PC-3 (cell line): ENCODE data around the gene ABCA3. TPM values are rescaled to one million over a fixed set of nuclear protein-coding genes. Genes with fewer than 3 reads are reported as not detected.
A peak's percentile ranks its signal among the peaks of the same experiment; 100 is the strongest.

Experiments
- ATAC-seq: fragments of 200-7000 bp; cut with Tn5 transposase; 2 replicates; pipeline ENCODE4 v1.9.1; 2020; ENCODE audit warnings: mild to moderate bottlenecking, moderate library complexity
- BruUV-seq: library from RNA; stranded (reverse); fragments of 400-500 nt; replicated peaks from 2 replicates; lab custom pipeline; 2021; lab: Mats Ljungman, UMichigan
- CTCF ChIA-PET: fragments of 300-600 bp; sonication (Branson Sonifier 250); formaldehyde crosslinking; loops from one replicate; lab custom pipeline; 2022; ENCODE audit warnings: antibody characterized with exemption; lab: Charles Lee
- POLR2A ChIA-PET: fragments of 300-600 bp; sonication (Branson Sonifier 250); formaldehyde crosslinking; loops from one replicate; lab custom pipeline; 2022; ENCODE audit warnings: antibody characterized with exemption; ENCODE audit not compliant: unreplicated experiment; lab: Charles Lee
- DNase-seq: peaks from one replicate; pipeline ENCODE4 v3.0.0-alpha.2; 2015
- H2AFZ ChIP-seq: fragments of 300-600 bp; sonication (generic); 2 replicates; pipeline ENCODE4 v1.6.0; 2016; ENCODE audit warnings: antibody characterized with exemption, low read length
- H3F3A ChIP-seq: fragments of 300-600 bp; sonication (generic); one replicate; pipeline ENCODE4 v1.6.0; 2017; ENCODE audit warnings: antibody characterized with exemption, low read length, control low read depth, mild to moderate bottlenecking; ENCODE audit not compliant: unreplicated experiment
- H3K27ac ChIP-seq: fragments of 300-600 bp; sonication (generic); 2 replicates; pipeline ENCODE4 v1.5.1; 2016; ENCODE audit warnings: mild to moderate bottlenecking, low read length
- H3K27me3 ChIP-seq: fragments of 300-600 bp; sonication (generic); 2 replicates; pipeline ENCODE4 v1.6.1; 2016; ENCODE audit warnings: low read length, mixed read lengths
- H3K36me3 ChIP-seq: fragments of 300-600 bp; sonication (generic); 2 replicates; pipeline ENCODE4 v1.6.1; 2016; ENCODE audit warnings: low read depth, mixed run types, low read length, mixed read lengths
- H3K4me1 ChIP-seq: fragments of 300-600 bp; sonication (generic); 2 replicates; pipeline ENCODE4 v1.5.1; 2016; ENCODE audit warnings: low read length; ENCODE audit not compliant: insufficient read depth
- H3K4me2 ChIP-seq: fragments of 300-600 bp; sonication (generic); 2 replicates; pipeline ENCODE4 v1.6.0; 2016; ENCODE audit warnings: low read length
- H3K4me3 ChIP-seq: fragments of 300-600 bp; sonication (generic); 2 replicates; pipeline ENCODE4 v1.5.1; 2016; ENCODE audit warnings: mild to moderate bottlenecking, low read length, mixed read lengths
- H3K79me2 ChIP-seq: fragments of 300-600 bp; sonication (generic); 2 replicates; pipeline ENCODE4 v1.6.1; 2017; ENCODE audit warnings: low read length, mixed read lengths
- H3K9ac ChIP-seq: fragments of 300-600 bp; sonication (generic); 2 replicates; pipeline ENCODE4 v1.6.0; 2016; ENCODE audit warnings: mild to moderate bottlenecking, low read length
- H3K9me2 ChIP-seq: fragments of 300-600 bp; sonication (generic); replicated peaks from 2 replicates; pipeline ENCODE4 v1.6.1; 2016; ENCODE audit warnings: mixed run types, low read length, mixed read lengths
- H3K9me3 ChIP-seq: fragments of 300-600 bp; sonication (generic); 2 replicates; pipeline ENCODE4 v1.6.1; 2016; ENCODE audit warnings: low read length, mixed read lengths
- H4K20me1 ChIP-seq: fragments of 300-600 bp; sonication (generic); 2 replicates; pipeline ENCODE4 v1.6.1; 2016; ENCODE audit warnings: low read length, mixed read lengths
- CTCF ChIP-seq: fragments of 300-600 bp; sonication (generic); conservative IDR thresholded peaks from 2 replicates; pipeline ENCODE4 v1.5.1; 2017; ENCODE audit warnings: antibody characterized with exemption, low read depth, mild to moderate bottlenecking, low read length
- EZH2 ChIP-seq: fragments of 300-600 bp; sonication (generic); IDR thresholded peaks from one replicate; pipeline ENCODE4 v1.6.1; 2017; ENCODE audit warnings: antibody characterized with exemption, mild to moderate bottlenecking, low read length; ENCODE audit not compliant: unreplicated experiment
- EZH2phosphoT487 ChIP-seq: fragments of 300-600 bp; sonication (generic); IDR thresholded peaks from 2 replicates; pipeline ENCODE4 v1.6.1; 2018; ENCODE audit warnings: mild to moderate bottlenecking, antibody characterized with exemption, low read length, borderline replicate concordance
- intact Hi-C: fragments of 100-400 bp; cut with micrococcal nuclease; formaldehyde crosslinking; loops from 2 replicates; pipeline ENCODE4 v1.9.0; 2023
- total RNA-seq: library from RNA; depleted of rRNA; stranded (reverse); fragments of >200 nt; gene quantifications from 2 replicates; pipeline ENCODE4 v1.2.3, GENCODE V29; 2014

ABCA3 gene
- total RNA-seq, 1 experiment from 2014 or later = 11.0 TPM

GRCh38 chr16:2371421-2371820 lies 30.9 kb upstream of the ABCA3 start:
- BruUV-seq = no TSS peak
- Histone ChIP-seq H3K9me2 (no peaks in the 10 kb centered on the region), H3K27me3 (no peaks in the 10 kb centered on the region), H3K27ac (no peak overlapping the region), H4K20me1 (no peaks in the 10 kb centered on the region), H3K4me3 (no peak overlapping the region), H3K4me1 (no peaks in the 10 kb centered on the region), H2AFZ (no peak overlapping the region), H3F3A (no peaks in the 10 kb centered on the region), H3K36me3 (no peaks in the 10 kb centered on the region), H3K9ac (no peak overlapping the region), H3K9me3 (no peaks in the 10 kb centered on the region), H3K79me2 (no peaks in the 10 kb centered on the region), H3K4me2 (no peak overlapping the region)
- ATAC-seq (no peak), DNase-seq (no peak)
- TF ChIP-seq CTCF (no peak), EZH2 (no peak), EZH2phosphoT487 (no peak)
- intact Hi-C loops = no loop called here
- ChIA-PET POLR2A (no interaction called here), CTCF (no interaction called here)

GRCh38 chr16:2370721-2371120 lies 30.2 kb upstream of the ABCA3 start:
- no peak for TF ChIP-seq EZH2
- TF ChIP-seq EZH2phosphoT487 = no peak
- ATAC-seq (no peak), DNase-seq (peak; percentile 23)
- POLR2A ChIA-PET = no interaction called here
- CTCF ChIA-PET = no interaction called here
- Histone ChIP-seq H3K27me3 (no peaks in the 10 kb centered on the region), H3K79me2 (no peaks in the 10 kb centered on the region), H3K4me1 (no peaks in the 10 kb centered on the region), H3K36me3 (no peaks in the 10 kb centered on the region), H3K9ac (no peak overlapping the region), H3F3A (no peaks in the 10 kb centered on the region), H2AFZ (no peak overlapping the region), H3K4me3 (no peak overlapping the region), H3K4me2 (no peak overlapping the region), H3K27ac (no peak overlapping the region), H3K9me2 (no peaks in the 10 kb centered on the region), H3K9me3 (no peaks in the 10 kb centered on the region), H4K20me1 (no peaks in the 10 kb centered on the region)
- intact Hi-C loops = no loop called here
- BruUV-seq = no TSS peak

- no peaks in the 10 kb centered on the region for H3K36me3 ChIP-seq
- H3K4me3 ChIP-seq = no peak overlapping the region
- H3F3A ChIP-seq = no peaks in the 10 kb centered on the region
- BruUV-seq = no TSS peak
- ChIA-PET CTCF (no interaction called here), POLR2A (no interaction called here)
- no peaks in the 10 kb centered on the region for H3K9me3 ChIP-seq
- H3K9ac ChIP-seq = no peak overlapping the region
- no peak overlapping the region for H2AFZ ChIP-seq
- no peaks in the 10 kb centered on the region for H3K4me1 ChIP-seq
- H3K27ac ChIP-seq = no peak overlapping the region
- no peak for ATAC-seq
- no peaks in the 10 kb centered on the region for H4K20me1 ChIP-seq
- TF ChIP-seq EZH2 (no peak), EZH2phosphoT487 (no peak), CTCF (no peak)
- H3K4me2 ChIP-seq = no peak overlapping the region
- peaks cover 5% of the 10 kb centered on the region; the same call in 1 of the 2 replicates for H3K27me3 ChIP-seq
- intact Hi-C loops = no loop called here
- H3K9me2 ChIP-seq = no peaks in the 10 kb centered on the region
- no peak for DNase-seq
- H3K79me2 ChIP-seq = no peaks in the 10 kb centered on the region
Measured at GRCh38 chr16:2366660-2367309, 26.3 kb upstream of the ABCA3 start.
